ENCODE data around the gene STAT6. TPM values are rescaled to one million over a fixed set of nuclear protein-coding genes. Genes with fewer than 3 reads are reported as not detected.
"Not testable (repeated sequence)": the region's sequence is repeated elsewhere in the genome, so short reads cannot be mapped to it uniquely, and the experiment has no call there.

STAT6 gene
- total RNA-seq, 1 experiment from 2014 or later, result 59.7 TPM

DNA sequence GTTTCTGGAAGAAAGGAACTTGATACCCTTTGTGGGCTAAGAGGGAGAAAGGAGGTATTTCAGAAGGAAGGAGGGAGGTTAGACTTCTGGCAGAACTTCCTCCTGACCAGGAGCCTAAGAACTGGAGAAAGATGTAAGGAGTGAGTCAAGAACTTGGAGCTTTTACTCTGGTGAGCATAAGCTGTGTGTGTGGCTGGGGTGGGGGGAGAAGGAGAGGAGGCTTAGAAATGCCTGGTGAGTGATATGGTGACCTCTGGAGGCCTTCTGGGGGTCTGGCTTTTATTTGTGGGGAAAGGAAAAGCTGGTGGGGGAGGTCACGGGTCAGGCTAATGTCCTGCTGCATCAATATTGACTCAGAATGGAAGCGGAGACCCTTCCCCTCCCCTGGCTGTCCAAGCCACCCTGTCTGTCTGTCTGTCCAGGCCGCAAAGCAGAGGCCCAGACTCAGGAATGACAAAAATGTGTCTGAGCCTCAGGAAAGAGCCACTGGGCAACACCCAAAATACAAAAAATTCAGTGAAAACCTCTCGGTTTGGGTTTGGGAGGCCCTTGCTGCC is 21.9 kb upstream of the STAT6 start:
- no peaks in the 10 kb centered on the region for H3K9me3 ChIP-seq
- peak; percentile 61 for DNase-seq
- H3K27me3 ChIP-seq, result no peaks in the 10 kb centered on the region
- peak overlapping the region; percentile 17 for H3K4me3 ChIP-seq
- peaks cover 48% of the 10 kb centered on the region for H3K36me3 ChIP-seq

DNA sequence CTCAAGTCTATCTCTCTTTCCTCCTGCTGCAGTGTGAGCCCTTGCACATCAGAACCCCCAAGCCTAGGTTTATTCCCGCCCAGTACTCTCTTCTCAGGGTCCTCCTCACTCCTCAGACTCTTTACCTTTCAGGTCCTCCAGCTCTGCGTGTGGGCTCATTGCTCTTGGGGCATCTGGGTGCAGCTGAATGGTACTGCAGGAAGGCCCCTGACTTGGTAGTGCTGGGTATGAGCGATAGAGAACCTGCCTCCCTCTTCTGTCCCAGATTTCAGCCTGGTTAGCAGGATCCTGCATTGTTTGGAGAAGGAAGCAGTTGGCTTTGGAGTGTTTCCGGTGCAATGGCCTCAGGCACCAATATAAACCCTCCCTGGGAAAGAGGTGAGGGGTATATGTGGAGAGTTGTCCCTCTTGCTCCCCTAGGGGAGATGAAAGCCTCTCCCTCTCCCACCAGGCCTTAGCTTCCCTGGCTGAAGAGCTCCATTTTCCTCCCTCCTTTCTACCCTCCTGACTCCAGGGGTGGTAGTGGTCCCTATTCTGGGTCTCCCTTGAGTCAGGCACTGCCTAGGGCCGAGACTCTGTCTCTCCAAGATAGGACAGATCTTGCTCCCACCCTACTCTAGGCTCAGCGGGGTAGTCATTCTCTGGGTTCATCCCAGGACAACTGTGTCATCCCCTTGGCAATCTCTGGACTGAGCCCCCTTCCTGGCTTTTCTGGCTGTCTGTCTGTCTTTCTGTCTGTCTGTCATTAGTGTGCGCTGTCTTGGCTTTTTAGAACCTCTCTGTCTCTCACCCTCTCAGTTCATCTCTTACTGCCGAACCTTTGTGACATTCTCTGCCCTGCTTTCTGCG is 21.0 kb upstream of the STAT6 start:
- Histone ChIP-seq H3K4me3 (peak overlapping the region; percentile 17), H3K9me3 (no peaks in the 10 kb centered on the region), H3K36me3 (peaks cover 40% of the 10 kb centered on the region), H3K27me3 (no peaks in the 10 kb centered on the region)
- peak; percentile 47 for DNase-seq

- no peak for DNase-seq
- peaks cover 34% of the 10 kb centered on the region for H3K36me3 ChIP-seq
- peak overlapping the region; percentile 96 for H3K4me3 ChIP-seq
Observed at GRCh38 chr12:57130941-57131340, 19.8 kb upstream of the STAT6 start.

DNA sequence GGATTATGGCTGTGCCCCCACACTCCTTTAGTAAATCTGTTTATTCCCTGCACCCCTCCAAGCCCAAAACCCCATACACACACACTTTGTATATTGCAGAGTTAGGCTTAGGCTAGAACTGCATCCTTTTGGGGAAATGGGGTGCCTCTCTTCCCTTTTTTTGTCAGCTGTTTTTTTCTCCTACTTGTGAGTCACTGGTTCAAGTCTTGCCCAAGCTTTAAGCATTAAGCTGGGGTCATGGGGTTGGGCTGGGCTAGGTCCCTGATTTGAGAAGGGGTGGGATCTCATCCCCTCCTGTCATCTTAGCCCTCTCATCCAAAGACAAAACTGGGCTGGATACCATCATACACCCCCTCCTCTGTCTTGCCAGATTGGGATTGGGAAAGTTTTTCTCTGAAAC is 18.7 kb upstream of the STAT6 start:
- H3K36me3 ChIP-seq, result peaks cover 26% of the 10 kb centered on the region
- H3K27me3 ChIP-seq, result no peaks in the 10 kb centered on the region
- peak overlapping the region; percentile 96 for H3K4me3 ChIP-seq
- no peak for DNase-seq
- H3K9me3 ChIP-seq, result no peaks in the 10 kb centered on the region

More at GRCh38 chr12:57130941-57131340, 19.8 kb upstream of the STAT6 start:
- Histone ChIP-seq H3K27me3 (no peaks in the 10 kb centered on the region), H3K9me3 (no peaks in the 10 kb centered on the region)

DNA sequence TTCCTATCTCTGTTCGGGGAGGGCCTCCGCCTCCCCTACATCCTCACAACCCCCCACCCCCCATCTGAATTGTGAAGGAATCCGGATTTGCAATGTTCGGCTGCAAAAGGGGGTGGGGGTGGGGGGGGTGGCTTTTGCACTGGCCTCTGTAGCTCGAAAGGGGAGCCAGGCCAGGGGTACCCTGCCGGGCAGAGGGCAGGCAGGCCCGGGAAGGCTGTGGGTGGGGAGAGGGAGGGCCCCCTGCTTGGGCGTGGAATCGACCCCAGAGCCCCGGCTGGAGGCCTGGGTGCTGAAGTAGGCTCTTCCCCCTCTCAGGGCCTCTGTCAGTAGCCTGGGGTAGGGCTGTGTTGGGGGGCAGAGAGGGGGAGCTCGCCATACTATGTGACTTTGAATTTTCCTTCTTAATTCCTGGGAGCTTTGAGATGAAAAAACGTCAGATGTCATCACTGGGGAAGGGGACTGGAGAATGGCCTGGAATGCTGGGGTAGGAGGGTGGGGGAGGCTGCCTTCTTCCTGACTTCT is 18.2 kb upstream of the STAT6 start:
- no peaks in the 10 kb centered on the region for H3K27me3 ChIP-seq
- no peak for DNase-seq
- peaks cover 23% of the 10 kb centered on the region for H3K36me3 ChIP-seq
- no peaks in the 10 kb centered on the region for H3K9me3 ChIP-seq
- peak overlapping the region; percentile 96 for H3K4me3 ChIP-seq

GRCh38 chr12:57128519-57129247 is 17.5 kb upstream of the STAT6 start:
- no peak for DNase-seq
- no peaks in the 10 kb centered on the region for H3K27me3 ChIP-seq
- H3K36me3 ChIP-seq, result peaks cover 23% of the 10 kb centered on the region
- H3K9me3 ChIP-seq, result no peaks in the 10 kb centered on the region
- H3K4me3 ChIP-seq, result peak overlapping the region; percentile 96

DNA sequence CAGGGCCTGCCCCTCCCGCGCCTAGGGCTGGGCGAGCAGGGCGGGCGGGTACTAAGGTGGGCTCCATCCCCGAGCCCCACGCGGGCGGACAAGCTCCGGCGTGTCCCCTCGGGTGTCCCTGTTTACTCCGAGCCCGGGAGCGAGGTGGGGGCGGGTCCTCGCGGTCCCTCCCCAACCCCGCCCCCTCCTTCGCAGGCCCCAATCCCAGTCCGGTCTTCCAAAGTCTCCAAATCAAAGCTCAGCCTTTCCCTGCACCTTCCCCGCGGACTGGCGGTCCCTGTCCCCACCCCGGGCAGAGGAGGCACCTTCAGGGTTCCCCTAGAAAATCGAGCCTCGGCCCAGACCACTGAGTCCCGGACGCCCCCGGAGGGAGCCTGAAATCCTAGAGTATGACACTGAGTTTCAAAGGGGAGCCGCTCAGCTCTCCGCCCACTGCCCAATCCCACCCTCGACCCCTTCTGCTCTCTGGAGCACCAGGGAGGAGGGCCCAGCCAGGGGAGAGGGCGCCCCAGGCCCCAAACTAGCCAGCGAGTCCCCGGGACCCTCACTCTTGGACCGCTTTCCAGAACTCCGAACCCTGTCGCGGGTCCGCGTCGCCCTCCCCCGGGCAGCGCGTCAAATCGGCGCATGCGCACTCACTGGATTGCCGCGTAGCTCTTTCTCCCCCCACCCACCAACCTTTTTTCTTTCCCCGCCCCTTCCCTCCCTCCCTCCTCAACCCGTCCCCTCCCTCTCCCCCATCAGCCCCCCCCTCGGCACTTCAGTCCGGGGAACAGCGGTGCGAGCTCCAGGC is 16.8 kb upstream of the STAT6 start, which contains the start of gene LRP1:
Gene LRP1, plus strand, starts transcription at position 758 of the 793 bp plus-strand sequence. CDS start 482 bp downstream, outside the sequence.
- H3K36me3 ChIP-seq, result peaks cover 20% of the 10 kb centered on the region
- peak; percentile 83 for DNase-seq
- no peaks in the 10 kb centered on the region for H3K27me3 ChIP-seq

DNA sequence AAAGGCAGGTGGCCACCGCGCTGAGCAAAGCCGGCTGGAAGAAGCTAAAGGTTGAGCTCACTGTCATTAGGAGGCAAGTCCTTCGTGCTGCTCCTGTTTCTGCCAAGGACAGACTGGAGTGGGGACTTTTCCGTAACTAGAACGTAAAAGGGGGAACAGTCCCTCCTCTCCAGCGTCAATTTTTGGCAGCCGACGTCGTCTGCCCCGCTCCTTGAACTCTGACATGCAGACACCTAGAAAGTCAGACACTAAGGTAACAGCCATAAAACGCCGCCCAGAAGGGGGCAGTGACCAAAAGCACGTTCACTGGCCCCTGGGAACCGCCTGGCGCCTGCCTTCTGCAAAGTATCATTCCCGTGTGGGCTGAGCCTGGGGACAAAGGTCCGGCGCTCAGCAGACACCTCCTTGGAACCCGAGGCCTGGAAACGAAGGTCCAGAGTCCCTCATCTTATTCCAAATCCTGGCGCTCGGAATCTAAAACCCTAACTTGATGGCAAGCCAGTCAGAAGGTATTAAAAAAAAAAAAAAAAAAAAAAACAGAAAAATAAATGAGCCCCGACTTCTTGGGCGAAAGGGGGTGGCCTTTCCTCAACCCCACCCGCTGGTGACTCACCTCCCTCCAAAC is 16.1 kb upstream of the STAT6 start:
- Histone ChIP-seq H3K4me3 (peak overlapping the region; percentile 96), H3K9me3 (no peaks in the 10 kb centered on the region), H3K27me3 (no peaks in the 10 kb centered on the region), H3K36me3 (peaks cover 15% of the 10 kb centered on the region)
- DNase-seq, result peak; percentile 37

More for the DNA sequence above, 16.8 kb upstream of the STAT6 start, which contains the start of gene LRP1:
- Histone ChIP-seq H3K4me3 (peak within 1 kb of the TSS; percentile 96), H3K9me3 (no peaks in the 10 kb centered on the region)

GRCh38 chr12:57126561-57126960 is 15.4 kb upstream of the STAT6 start:
- H3K9me3 ChIP-seq, result no peaks in the 10 kb centered on the region
- H3K4me3 ChIP-seq, result no peak overlapping the region
- H3K27me3 ChIP-seq, result no peaks in the 10 kb centered on the region
- DNase-seq, result no peak
- peaks cover 9% of the 10 kb centered on the region for H3K36me3 ChIP-seq

GRCh38 chr12:57126061-57126460 is 14.9 kb upstream of the STAT6 start:
- H3K36me3 ChIP-seq, result peaks cover 5% of the 10 kb centered on the region
- H3K9me3 ChIP-seq, result no peaks in the 10 kb centered on the region
- H3K4me3 ChIP-seq, result no peak overlapping the region
- no peak for DNase-seq
- H3K27me3 ChIP-seq, result no peaks in the 10 kb centered on the region

DNA sequence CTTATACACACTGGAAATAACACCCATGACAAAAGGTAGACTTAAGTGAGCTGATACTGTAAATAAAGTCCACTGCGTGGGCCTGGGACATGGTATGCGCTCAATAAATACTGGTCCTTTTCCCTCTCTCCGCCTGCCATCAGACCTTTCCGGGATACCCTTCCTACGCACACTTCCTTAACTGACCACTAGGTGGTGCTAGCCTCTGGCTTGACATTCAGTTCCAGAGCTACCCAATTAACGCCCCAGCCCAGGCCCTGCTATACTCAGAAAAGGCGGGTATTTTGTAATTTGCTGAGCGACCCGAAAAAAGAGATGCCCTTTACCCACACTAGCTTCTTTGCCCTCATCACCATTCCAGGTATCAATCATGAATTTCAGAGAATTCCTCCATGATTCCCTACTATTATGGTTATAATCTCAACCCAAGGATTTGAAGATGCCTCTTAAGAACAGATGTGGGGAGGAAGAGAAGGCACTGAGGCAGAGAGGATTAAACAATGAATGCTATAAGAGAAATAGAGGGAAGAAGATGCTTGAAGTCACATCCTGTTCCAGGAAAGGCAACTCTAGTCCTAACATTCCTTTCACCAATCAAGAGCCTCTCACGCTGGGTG is 13.2 kb upstream of the STAT6 start:
- Histone ChIP-seq H3K36me3 (no peaks in the 10 kb centered on the region; the same call in 1 of the 2 replicates), H3K4me3 (no peak overlapping the region), H3K27me3 (no peaks in the 10 kb centered on the region), H3K9me3 (no peaks in the 10 kb centered on the region)
- peak; percentile 66 for DNase-seq

- no peak for DNase-seq
- no peak overlapping the region for H3K4me3 ChIP-seq
- H3K9me3 ChIP-seq, result no peaks in the 10 kb centered on the region
Observed at GRCh38 chr12:57123813-57124212, 12.7 kb upstream of the STAT6 start.

GRCh38 chr12:57120718-57121117 is 9.6 kb upstream of the STAT6 start:
- H3K36me3 ChIP-seq, H3K27me3 ChIP-seq, H3K4me3 ChIP-seq, DNase-seq, H3K9me3 ChIP-seq: not testable (repeated sequence)

More at GRCh38 chr12:57123813-57124212, 12.7 kb upstream of the STAT6 start:
- Histone ChIP-seq H3K27me3 (no peaks in the 10 kb centered on the region), H3K36me3 (no peaks in the 10 kb centered on the region; the same call in 1 of the 2 replicates)

DNA sequence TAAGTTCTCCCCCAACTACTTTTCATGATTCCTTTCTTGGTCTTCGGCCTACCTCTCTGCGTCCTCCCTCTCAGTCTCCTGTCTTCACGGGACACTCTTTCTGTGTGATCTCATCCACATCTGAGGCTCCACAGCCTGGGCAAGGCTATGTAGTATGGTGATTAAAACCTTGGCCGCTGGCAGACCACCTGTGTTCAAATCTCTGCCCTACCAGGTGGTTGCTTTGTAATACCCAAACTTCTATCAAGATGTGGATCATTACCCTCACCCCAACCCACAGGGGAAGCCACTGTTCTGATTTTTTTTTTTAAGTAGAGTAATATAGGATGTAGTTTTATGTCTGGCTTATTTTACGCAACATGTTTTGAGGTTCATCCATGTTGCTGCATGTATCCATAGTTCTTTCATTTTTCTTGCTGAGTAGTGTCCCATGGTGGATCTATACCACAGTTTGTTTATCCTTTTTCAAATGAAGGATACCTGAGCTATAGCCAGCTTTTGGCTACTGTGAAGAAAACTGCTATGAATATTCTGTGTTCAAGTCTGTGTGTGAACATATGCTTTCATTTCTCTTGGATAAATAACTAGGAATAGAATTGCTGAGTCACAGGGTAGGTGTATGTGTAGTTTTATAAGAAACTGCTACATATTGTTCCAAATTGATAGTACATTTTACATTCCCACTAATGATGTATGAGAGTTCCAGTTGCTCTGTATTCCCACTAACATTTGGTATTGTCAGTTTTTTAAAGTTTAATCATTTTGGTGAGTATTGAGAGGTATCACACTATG is 8.3 kb upstream of the STAT6 start:
- no peaks in the 10 kb centered on the region for H3K36me3 ChIP-seq
- DNase-seq, result no peak
- no peak overlapping the region for H3K4me3 ChIP-seq
- H3K9me3 ChIP-seq, result no peaks in the 10 kb centered on the region
- H3K27me3 ChIP-seq, result no peaks in the 10 kb centered on the region
